DOHH2 (cell line): ENCODE data around the gene SHANK2.
A peak's percentile ranks its signal among the peaks of the same experiment; 100 is the strongest.

Source experiments
- H3F3A ChIP-seq: fragments of 200-600 bp; sonication (generic), shearing (Covaris generic); 2 replicates; pipeline ENCODE4 v1.6.0; 2016; ENCODE audit warnings: antibody characterized with exemption, mild to moderate bottlenecking; ENCODE audit not compliant: control insufficient read depth, insufficient read depth
- H3K27ac ChIP-seq: fragments of 200-600 bp; sonication (generic); 2 replicates; pipeline ENCODE4 v1.5.1; 2014; ENCODE audit warnings: low read depth, mild to moderate bottlenecking, low read length, moderate library complexity
- H3K27me3 ChIP-seq: fragments of 200-600 bp; sonication (generic); 2 replicates; pipeline ENCODE4 v1.6.1; 2014; ENCODE audit warnings: mild to moderate bottlenecking, low read length, mixed read lengths; ENCODE audit not compliant: control insufficient read depth
- H3K36me3 ChIP-seq: fragments of 200-600 bp; sonication (generic); 2 replicates; pipeline ENCODE4 v1.6.1; 2014; ENCODE audit warnings: mild to moderate bottlenecking, low read length, moderate library complexity, mixed read lengths; ENCODE audit not compliant: control insufficient read depth
- H3K4me1 ChIP-seq: fragments of 200-600 bp; sonication (generic); 2 replicates; pipeline ENCODE4 v1.6.1; 2014; ENCODE audit warnings: mild to moderate bottlenecking, low read length, mixed read lengths; ENCODE audit not compliant: control insufficient read depth
- H3K4me2 ChIP-seq: fragments of 200-600 bp; sonication (generic); 2 replicates; pipeline ENCODE4 v1.6.0; 2014; ENCODE audit warnings: mild to moderate bottlenecking, low read length, moderate library complexity
- H3K4me3 ChIP-seq: fragments of 200-600 bp; sonication (generic); 2 replicates; pipeline ENCODE4 v1.5.1; 2014; ENCODE audit warnings: mild to moderate bottlenecking, low read length, mixed read lengths
- H3K79me2 ChIP-seq: fragments of 200-600 bp; sonication (generic); 2 replicates; pipeline ENCODE4 v1.6.1; 2014; ENCODE audit warnings: mild to moderate bottlenecking, low read length, mixed read lengths; ENCODE audit not compliant: control insufficient read depth
- H3K9me2 ChIP-seq: fragments of 200-600 bp; sonication (generic); replicated peaks from 2 replicates; pipeline ENCODE4 v1.6.1; 2014; ENCODE audit warnings: mild to moderate bottlenecking, low read length, mixed read lengths; ENCODE audit not compliant: control insufficient read depth
- H3K9me3 ChIP-seq: fragments of 200-600 bp; sonication (generic); 2 replicates; pipeline ENCODE4 v1.6.1; 2014; ENCODE audit warnings: antibody characterized with exemption, low read length, mixed read lengths; ENCODE audit not compliant: control insufficient read depth, insufficient read depth
- H4K20me1 ChIP-seq: fragments of 200-600 bp; sonication (generic); 2 replicates; pipeline ENCODE4 v1.6.0; 2014; ENCODE audit warnings: low read depth, mild to moderate bottlenecking, antibody characterized with exemption, low read length, moderate library complexity; ENCODE audit not compliant: control insufficient read depth, insufficient read depth
- EZH2phosphoT487 ChIP-seq: fragments of 200-600 bp; sonication (generic); IDR thresholded peaks from 2 replicates; pipeline ENCODE4 v1.6.1; 2017; ENCODE audit warnings: borderline replicate concordance, mild to moderate bottlenecking, antibody characterized with exemption, low read length, moderate library complexity, mixed read lengths
- TF ChIP-seq, protein P1 (sequence below): fragments of 200-600 bp; sonication (generic); IDR thresholded peaks from one replicate; pipeline ENCODE4 v1.5.1; 2014; ENCODE audit warnings: antibody characterized with exemption, mild to moderate bottlenecking, low read depth, low read length; ENCODE audit not compliant: poor library complexity, severe bottlenecking

SHANK2 gene

DNA sequence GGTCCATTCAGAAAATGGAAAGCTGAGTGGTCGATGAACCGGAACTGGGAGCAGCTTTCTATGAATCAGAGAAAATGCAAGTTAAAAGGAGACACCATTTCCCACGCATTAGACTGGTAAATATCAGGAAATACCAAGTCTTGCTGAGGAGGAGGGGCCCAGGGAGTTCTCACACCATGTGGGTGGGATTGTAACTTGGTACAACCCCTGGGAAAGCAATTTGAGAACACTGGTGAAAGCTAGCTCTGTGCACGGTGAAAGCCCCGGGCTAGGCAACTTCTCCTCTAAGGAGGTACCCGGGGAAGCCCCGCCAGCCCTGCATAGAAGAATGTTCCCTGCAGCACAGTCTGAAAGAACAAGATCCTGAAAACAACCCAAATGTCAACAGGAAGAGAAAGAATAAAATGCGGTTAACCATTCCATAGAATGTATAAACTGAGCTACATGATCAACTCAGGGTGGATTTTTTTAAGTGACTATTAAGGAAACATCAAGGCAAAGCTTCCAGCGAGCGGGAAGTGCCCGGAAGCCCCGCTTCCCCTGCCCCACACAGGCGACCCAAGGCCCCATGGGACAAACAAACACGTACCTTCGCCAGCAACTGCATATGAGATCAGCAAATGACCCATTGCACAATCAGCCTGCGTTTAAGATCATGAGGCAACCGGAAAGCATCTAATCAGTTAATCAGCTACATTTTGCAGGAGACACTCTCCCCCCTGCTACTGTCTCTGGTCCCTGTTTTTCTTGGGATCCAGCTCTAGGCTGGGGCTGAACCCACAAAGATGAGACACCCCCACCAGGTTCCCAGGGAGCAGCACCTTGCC is 11.3 kb downstream of the SHANK2 start:
- Histone ChIP-seq H3K79me2 (no peaks in the 10 kb centered on the region), H3K27ac (no peak overlapping the region), H3K9me3 (no peaks in the 10 kb centered on the region), H3K9me2 (no peaks in the 10 kb centered on the region), H3F3A (no peaks in the 10 kb centered on the region), H3K4me3 (no peak overlapping the region), H3K4me1 (peaks cover 12% of the 10 kb centered on the region), H3K36me3 (no peaks in the 10 kb centered on the region), H3K4me2 (0 out of 2 replicates have a peak overlapping the region, but pooled peaks have one; percentile 5), H3K27me3 (peaks cover 2% of the 10 kb centered on the region; the same call in 1 of the 2 replicates), H4K20me1 (no peaks in the 10 kb centered on the region)
- TF ChIP-seq, protein P1, sequence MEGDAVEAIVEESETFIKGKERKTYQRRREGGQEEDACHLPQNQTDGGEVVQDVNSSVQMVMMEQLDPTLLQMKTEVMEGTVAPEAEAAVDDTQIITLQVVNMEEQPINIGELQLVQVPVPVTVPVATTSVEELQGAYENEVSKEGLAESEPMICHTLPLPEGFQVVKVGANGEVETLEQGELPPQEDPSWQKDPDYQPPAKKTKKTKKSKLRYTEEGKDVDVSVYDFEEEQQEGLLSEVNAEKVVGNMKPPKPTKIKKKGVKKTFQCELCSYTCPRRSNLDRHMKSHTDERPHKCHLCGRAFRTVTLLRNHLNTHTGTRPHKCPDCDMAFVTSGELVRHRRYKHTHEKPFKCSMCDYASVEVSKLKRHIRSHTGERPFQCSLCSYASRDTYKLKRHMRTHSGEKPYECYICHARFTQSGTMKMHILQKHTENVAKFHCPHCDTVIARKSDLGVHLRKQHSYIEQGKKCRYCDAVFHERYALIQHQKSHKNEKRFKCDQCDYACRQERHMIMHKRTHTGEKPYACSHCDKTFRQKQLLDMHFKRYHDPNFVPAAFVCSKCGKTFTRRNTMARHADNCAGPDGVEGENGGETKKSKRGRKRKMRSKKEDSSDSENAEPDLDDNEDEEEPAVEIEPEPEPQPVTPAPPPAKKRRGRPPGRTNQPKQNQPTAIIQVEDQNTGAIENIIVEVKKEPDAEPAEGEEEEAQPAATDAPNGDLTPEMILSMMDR, result no peak
- TF ChIP-seq EZH2phosphoT487, result no peak

DNA sequence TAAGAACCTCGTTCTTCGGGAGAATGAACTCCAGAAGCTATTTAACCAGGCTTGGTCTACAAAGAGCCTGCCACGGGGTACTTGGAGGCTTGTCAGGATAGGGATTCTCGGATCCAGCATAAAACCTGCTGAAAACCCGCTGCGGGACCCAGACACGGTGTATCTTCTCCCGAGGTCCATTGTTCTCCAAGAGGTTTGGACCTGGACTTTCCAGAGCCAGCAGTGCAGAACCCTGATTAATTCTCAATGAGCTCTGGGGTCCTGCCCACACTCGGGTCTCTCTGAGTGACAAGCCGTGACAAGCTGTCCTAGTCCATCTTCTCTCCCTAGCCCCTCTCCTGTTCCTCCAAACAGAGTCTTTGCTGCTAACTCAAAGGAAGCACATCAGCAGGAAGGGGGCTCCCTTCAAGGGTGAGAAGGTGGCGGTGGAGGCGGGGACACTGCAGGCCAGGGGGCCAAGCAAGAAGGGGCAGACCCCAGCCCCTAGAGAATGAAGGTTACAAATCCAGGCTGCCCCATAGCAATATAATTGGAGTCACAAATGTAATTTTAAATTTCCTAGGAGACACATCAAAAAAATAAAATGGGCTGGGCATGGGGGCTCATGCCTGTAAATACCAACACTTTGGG is 12.2 kb downstream of the SHANK2 start:
- H3K4me2 ChIP-seq, result no peak overlapping the region
- no peaks in the 10 kb centered on the region for H4K20me1 ChIP-seq
- H3K4me1 ChIP-seq, result peaks cover 12% of the 10 kb centered on the region
- peaks cover 2% of the 10 kb centered on the region; the same call in 1 of the 2 replicates for H3K27me3 ChIP-seq
- no peaks in the 10 kb centered on the region for H3K9me3 ChIP-seq
- no peaks in the 10 kb centered on the region for H3K9me2 ChIP-seq
- TF ChIP-seq EZH2phosphoT487, result no peak
- TF ChIP-seq, protein P1, result no peak
- no peaks in the 10 kb centered on the region for H3F3A ChIP-seq
- H3K36me3 ChIP-seq, result no peaks in the 10 kb centered on the region
- H3K27ac ChIP-seq, result no peak overlapping the region
- H3K4me3 ChIP-seq, result no peak overlapping the region
- no peaks in the 10 kb centered on the region for H3K79me2 ChIP-seq

DNA sequence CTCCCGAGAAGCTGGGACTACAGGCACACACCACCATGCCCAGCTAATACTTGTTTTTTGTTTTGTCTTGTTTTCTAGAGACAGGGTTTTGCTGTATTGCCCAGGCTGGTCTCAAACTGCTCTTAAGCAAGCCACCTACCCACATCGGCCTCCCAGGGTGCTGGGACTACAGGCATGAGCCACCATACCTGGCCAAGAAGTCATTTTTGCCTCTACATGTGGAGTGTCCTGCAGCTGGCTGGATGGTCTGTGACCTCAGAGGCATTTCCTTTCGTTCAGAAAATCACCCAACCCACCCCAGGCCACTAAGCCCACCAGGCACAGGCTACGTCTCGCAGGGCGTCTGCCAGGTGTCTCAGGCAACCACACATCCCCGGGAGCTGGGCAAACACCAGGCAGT is 12.8 kb downstream of the SHANK2 start:
- TF ChIP-seq EZH2phosphoT487, result no peak
- TF ChIP-seq, protein P1, result no peak

More for the DNA sequence above, 12.8 kb downstream of the SHANK2 start:
- Histone ChIP-seq H4K20me1 (no peaks in the 10 kb centered on the region), H3K36me3 (no peaks in the 10 kb centered on the region), H3K4me2 (no peak overlapping the region), H3F3A (no peaks in the 10 kb centered on the region), H3K4me1 (peaks cover 12% of the 10 kb centered on the region), H3K9me2 (no peaks in the 10 kb centered on the region), H3K9me3 (no peaks in the 10 kb centered on the region), H3K4me3 (no peak overlapping the region), H3K27ac (no peak overlapping the region), H3K27me3 (peaks cover 2% of the 10 kb centered on the region; the same call in 1 of the 2 replicates), H3K79me2 (no peaks in the 10 kb centered on the region)
